Measurements from ENCODE around the gene MMP24.
"Not testable (repeated sequence)": the region's sequence is repeated elsewhere in the genome, so short reads cannot be mapped to it uniquely, and the experiment has no call there.

Gene MMP24

GRCh38 chr20:35223941-35224340 lies 2.5 kb upstream of the MMP24 start:
- no peak for DNase-seq

GRCh38 chr20:35224536-35224935 lies 2.0 kb upstream of the MMP24 start:
- no peak for DNase-seq

- no peak for DNase-seq
Observed at GRCh38 chr20:35225319-35226125, 968 bp upstream of the MMP24 start.

- no peak for DNase-seq
Observed at GRCh38 chr20:35226884-35227681, 593 bp downstream of the MMP24 start.

- no peak for DNase-seq
Observed at GRCh38 chr20:35232575-35232974, 6.1 kb downstream of the MMP24 start.

GRCh38 chr20:35235881-35236280 lies 9.4 kb downstream of the MMP24 start:
- no peak for DNase-seq

- no peak for DNase-seq
Observed at GRCh38 chr20:35237486-35237885, 11.0 kb downstream of the MMP24 start.

GRCh38 chr20:35238170-35238569 lies 11.7 kb downstream of the MMP24 start:
- DNase-seq = no peak

- DNase-seq = no peak
Observed at GRCh38 chr20:35238735-35239134, 12.2 kb downstream of the MMP24 start.

GRCh38 chr20:35240083-35240810 lies 13.8 kb downstream of the MMP24 start:
- DNase-seq = no peak

- no peak for DNase-seq
Observed at GRCh38 chr20:35240811-35241293, 14.4 kb downstream of the MMP24 start.

- DNase-seq = no peak
Observed at GRCh38 chr20:35243317-35243716, 16.8 kb downstream of the MMP24 start.

- DNase-seq = no peak
Observed at GRCh38 chr20:35243986-35244385, 17.5 kb downstream of the MMP24 start.

GRCh38 chr20:35246723-35247122 lies 20.2 kb downstream of the MMP24 start:
- DNase-seq = no peak

GRCh38 chr20:35248641-35249475 lies 22.4 kb downstream of the MMP24 start:
- no peak for DNase-seq

- no peak for DNase-seq
Observed at GRCh38 chr20:35251613-35251940, 25.1 kb downstream of the MMP24 start.

- no peak for DNase-seq
Observed at GRCh38 chr20:35252037-35252461, 25.6 kb downstream of the MMP24 start.

GRCh38 chr20:35252598-35252997 lies 26.1 kb downstream of the MMP24 start:
- not testable (repeated sequence) for DNase-seq

GRCh38 chr20:35253010-35253409 lies 26.5 kb downstream of the MMP24 start:
- no peak for DNase-seq

GRCh38 chr20:35254448-35254999 lies 28.0 kb downstream of the MMP24 start:
- DNase-seq = no peak

- no peak for DNase-seq
Observed at GRCh38 chr20:35257175-35257909, 30.9 kb downstream of the MMP24 start.
